ENCODE data around the gene GM2A. TPM values are rescaled to one million over a fixed set of nuclear protein-coding genes. Genes with fewer than 3 reads are reported as not detected.

GM2A gene
- total RNA-seq, 2 donors from 2014 or later, result 19.4 to 28.2 TPM

- Mint-ChIP-seq H3K27me3 (ENCODE audit: low read depth) (no peaks in the 10 kb centered on the region), H3K27ac (peak overlapping the region; percentile 84), H3K4me3 (peak overlapping the region; percentile 80 to 95), H3K4me1 (ENCODE audit: low read depth) (peaks cover 81% of the 10 kb centered on the region), H3K36me3 (ENCODE audit: insufficient read depth in 2 of 2) (peaks cover 5 to 6% of the 10 kb centered on the region in 2 donors), H3K9me3 (no peaks in the 10 kb centered on the region)
- ATAC-seq (replicated peaks in 1 of 2) (peak; percentile 35 to 51), DNase-seq (no peak)
Measured at GRCh38 chr5:151221574-151221973, 31.4 kb upstream of the GM2A start.

- peaks cover 5 to 6% of the 10 kb centered on the region in 2 donors for H3K36me3 Mint-ChIP-seq (ENCODE audit: insufficient read depth in 2 of 2)
- H3K9me3 Mint-ChIP-seq, result no peaks in the 10 kb centered on the region
- DNase-seq (no peak), ATAC-seq (replicated peaks in 1 of 2) (peak; percentile 22 to 29)
- peak overlapping the region; percentile 80 to 95 for H3K4me3 Mint-ChIP-seq
- H3K27ac Mint-ChIP-seq, result peak overlapping the region; percentile 84
- peaks cover 75% of the 10 kb centered on the region for H3K4me1 Mint-ChIP-seq (ENCODE audit: low read depth)
- no peaks in the 10 kb centered on the region for H3K27me3 Mint-ChIP-seq (ENCODE audit: low read depth)
Measured at GRCh38 chr5:151222054-151222789, 30.8 kb upstream of the GM2A start.

- Mint-ChIP-seq H3K27ac (peak overlapping the region; percentile 84), H3K36me3 (ENCODE audit: insufficient read depth in 2 of 2) (peaks cover 5% of the 10 kb centered on the region in 2 donors), H3K4me1 (ENCODE audit: low read depth) (peaks cover 68% of the 10 kb centered on the region), H3K4me3 (peak overlapping the region; percentile 80 to 95), H3K9me3 (no peaks in the 10 kb centered on the region), H3K27me3 (ENCODE audit: low read depth) (no peaks in the 10 kb centered on the region)
- DNase-seq, result peak; percentile 71 to 74
- peak; percentile 81 to 85 for ATAC-seq (replicated peaks in 1 of 2)
Measured at GRCh38 chr5:151222790-151223446, 30.1 kb upstream of the GM2A start.

DNA sequence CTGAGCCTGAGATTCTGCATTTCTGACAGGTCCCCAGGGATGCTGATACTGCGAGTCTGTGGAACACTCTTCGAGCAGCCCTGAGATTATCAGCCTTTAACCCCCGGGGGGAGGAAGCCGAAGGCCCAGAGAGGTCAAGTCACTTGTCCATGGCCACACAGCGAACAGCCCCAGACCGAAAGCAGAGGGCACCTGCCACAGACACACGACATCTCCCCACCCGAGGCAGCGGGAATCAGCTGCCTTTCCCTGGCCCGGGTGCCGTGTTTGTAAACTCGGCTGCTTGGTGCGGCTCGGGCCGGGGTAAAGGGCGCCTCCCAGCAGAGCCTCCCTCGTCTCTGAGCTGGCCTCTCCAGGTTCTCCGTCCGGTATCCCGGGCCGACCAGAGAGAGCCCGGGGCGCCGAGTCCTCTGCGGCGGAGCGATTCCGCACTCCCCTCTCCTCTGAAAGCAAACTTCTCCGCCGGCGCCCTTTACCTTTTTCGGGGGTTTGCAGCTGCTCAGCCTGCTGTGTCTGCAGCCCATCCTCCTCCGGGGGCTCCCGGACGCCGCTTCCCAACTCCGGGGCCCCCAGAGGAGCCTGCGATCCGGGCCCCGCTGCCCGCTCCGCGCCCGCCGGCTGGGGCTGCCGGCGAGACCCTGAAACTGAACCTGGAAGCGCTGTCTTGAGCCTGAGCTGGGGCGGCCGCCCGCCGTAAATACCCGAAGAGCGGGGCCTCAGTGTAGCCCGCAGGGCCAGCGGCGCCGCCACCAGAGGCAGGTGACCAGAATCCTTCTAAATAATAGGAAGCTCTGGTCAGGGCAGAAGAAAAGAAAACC lies 29.3 kb upstream of the GM2A start, which contains the start of gene CCDC69:
TSS of gene CCDC69 (minus strand) at position 646 of the 818 bp plus-strand sequence. CDS start at position 524, 122 bp downstream.
- DNase-seq, result peak; percentile 72 to 78
- H3K27me3 Mint-ChIP-seq (ENCODE audit: low read depth), result no peaks in the 10 kb centered on the region
- H3K4me1 Mint-ChIP-seq (ENCODE audit: low read depth), result peaks cover 61% of the 10 kb centered on the region
- H3K36me3 Mint-ChIP-seq (ENCODE audit: insufficient read depth in 2 of 2), result peaks cover 5% of the 10 kb centered on the region in 2 donors
- peak within 1 kb of the TSS; percentile 84 for H3K27ac Mint-ChIP-seq
- no peaks in the 10 kb centered on the region for H3K9me3 Mint-ChIP-seq
- peak within 1 kb of the TSS; percentile 80 to 95 for H3K4me3 Mint-ChIP-seq
- ATAC-seq (replicated peaks in 1 of 2), result peak; percentile 72 to 79

- peaks cover 5% of the 10 kb centered on the region in 2 donors for H3K36me3 Mint-ChIP-seq (ENCODE audit: insufficient read depth in 2 of 2)
- no peak for ATAC-seq (replicated peaks in 1 of 2)
- DNase-seq, result no peak
- H3K4me1 Mint-ChIP-seq (ENCODE audit: low read depth), result peaks cover 54% of the 10 kb centered on the region
- peak overlapping the region; percentile 84 for H3K27ac Mint-ChIP-seq
- no peaks in the 10 kb centered on the region for H3K27me3 Mint-ChIP-seq (ENCODE audit: low read depth)
- H3K9me3 Mint-ChIP-seq, result no peaks in the 10 kb centered on the region
- H3K4me3 Mint-ChIP-seq, result peak overlapping the region; percentile 80 to 95
Measured at GRCh38 chr5:151224372-151224771, 28.6 kb upstream of the GM2A start.

DNA sequence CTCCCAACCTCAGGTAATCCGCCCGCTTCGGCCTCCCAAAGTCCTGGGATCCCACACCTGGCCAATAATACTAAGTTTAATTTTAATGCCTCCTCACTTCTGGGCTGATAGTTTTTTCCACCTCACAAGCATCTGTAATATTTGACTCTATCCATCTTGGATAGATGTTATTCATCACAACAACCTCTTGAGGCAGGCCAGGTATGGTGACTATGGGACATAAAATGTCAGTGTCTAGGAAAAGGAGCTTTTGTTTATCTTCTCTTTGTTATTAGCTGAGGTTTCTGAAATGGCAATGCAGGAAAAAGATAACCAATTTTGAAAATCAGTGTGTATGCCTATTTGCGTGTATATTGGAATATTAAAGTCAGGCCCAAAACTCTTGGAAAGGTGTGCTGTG lies 27.9 kb upstream of the GM2A start:
- no peaks in the 10 kb centered on the region for H3K9me3 Mint-ChIP-seq
- H3K27me3 Mint-ChIP-seq (ENCODE audit: low read depth), result no peaks in the 10 kb centered on the region
- H3K4me3 Mint-ChIP-seq, result peak overlapping the region; percentile 52 to 95
- H3K27ac Mint-ChIP-seq, result peak overlapping the region; percentile 64
- H3K36me3 Mint-ChIP-seq (ENCODE audit: insufficient read depth in 2 of 2), result peaks cover 5% of the 10 kb centered on the region in 2 donors
- no peak for ATAC-seq (replicated peaks in 1 of 2)
- DNase-seq, result no peak
- peaks cover 47% of the 10 kb centered on the region for H3K4me1 Mint-ChIP-seq (ENCODE audit: low read depth)

DNA sequence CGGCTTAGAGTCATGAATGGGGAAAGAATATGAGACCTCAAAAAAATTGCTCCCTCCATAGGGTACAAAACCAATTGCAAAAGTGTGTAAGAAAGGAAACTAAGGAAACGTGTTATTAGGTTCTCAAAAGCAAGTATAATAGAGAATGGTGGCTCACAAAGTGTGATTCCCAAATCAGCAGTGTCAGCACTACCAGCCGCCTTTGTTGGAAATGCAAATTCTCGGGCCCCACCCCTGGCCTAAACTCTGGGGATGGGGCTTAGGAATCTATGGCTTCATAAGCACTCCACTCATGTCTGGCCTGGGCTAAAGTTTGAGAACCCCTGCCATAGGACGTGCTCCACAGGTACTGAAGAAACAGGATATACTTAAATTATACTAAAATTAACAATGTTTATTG lies 27.5 kb upstream of the GM2A start:
- Mint-ChIP-seq H3K27me3 (ENCODE audit: low read depth) (no peaks in the 10 kb centered on the region), H3K4me3 (peak overlapping the region; percentile 52 to 95), H3K4me1 (ENCODE audit: low read depth) (peaks cover 43% of the 10 kb centered on the region), H3K36me3 (ENCODE audit: insufficient read depth in 2 of 2) (peaks cover 5% of the 10 kb centered on the region in 2 donors), H3K9me3 (no peaks in the 10 kb centered on the region), H3K27ac (peak overlapping the region; percentile 64)
- DNase-seq, result no peak
- no peak for ATAC-seq (replicated peaks in 1 of 2)

- Mint-ChIP-seq H3K36me3 (ENCODE audit: insufficient read depth in 2 of 2) (no peaks in the 10 kb centered on the region), H3K27me3 (ENCODE audit: low read depth) (no peaks in the 10 kb centered on the region), H3K9me3 (no peaks in the 10 kb centered on the region), H3K27ac (no peak overlapping the region), H3K4me1 (ENCODE audit: low read depth) (peaks cover 18% of the 10 kb centered on the region), H3K4me3 (no peak overlapping the region)
- DNase-seq (no peak), ATAC-seq (replicated peaks in 1 of 2) (no peak)
Measured at GRCh38 chr5:151227918-151228447, 25.0 kb upstream of the GM2A start.

DNA sequence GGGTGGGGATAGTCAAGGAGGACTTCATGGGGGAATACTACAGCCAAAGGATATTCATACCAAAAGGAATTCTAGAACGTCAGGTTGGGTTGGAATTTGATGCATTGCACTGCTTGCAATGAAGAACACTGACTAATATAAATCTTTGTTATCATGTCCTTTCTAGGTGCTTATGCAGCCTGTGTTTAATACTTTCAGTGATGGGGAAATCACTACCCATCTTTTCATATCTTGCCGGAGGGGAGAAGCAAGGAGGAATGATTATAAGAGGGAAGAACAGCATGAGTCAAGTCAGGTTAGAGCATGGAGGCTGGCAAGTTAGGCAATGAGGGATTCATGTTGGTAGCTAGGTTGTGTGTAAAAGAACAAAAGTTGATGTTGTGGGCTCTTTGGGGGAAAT lies 24.0 kb upstream of the GM2A start:
- DNase-seq (no peak), ATAC-seq (replicated peaks in 1 of 2) (no peak)
- Mint-ChIP-seq H3K4me1 (ENCODE audit: low read depth) (peaks cover 16% of the 10 kb centered on the region), H3K4me3 (no peak overlapping the region), H3K36me3 (ENCODE audit: insufficient read depth in 2 of 2) (no peaks in the 10 kb centered on the region), H3K27ac (no peak overlapping the region), H3K9me3 (no peaks in the 10 kb centered on the region), H3K27me3 (ENCODE audit: low read depth) (no peaks in the 10 kb centered on the region)

GRCh38 chr5:151230048-151230680 lies 22.8 kb upstream of the GM2A start:
- Mint-ChIP-seq H3K27me3 (ENCODE audit: low read depth) (no peaks in the 10 kb centered on the region), H3K4me1 (ENCODE audit: low read depth) (peaks cover 16% of the 10 kb centered on the region), H3K4me3 (no peak overlapping the region), H3K36me3 (ENCODE audit: insufficient read depth in 2 of 2) (no peaks in the 10 kb centered on the region), H3K9me3 (no peaks in the 10 kb centered on the region), H3K27ac (no peak overlapping the region)
- no peak for DNase-seq
- ATAC-seq (replicated peaks in 1 of 2), result no peak

DNA sequence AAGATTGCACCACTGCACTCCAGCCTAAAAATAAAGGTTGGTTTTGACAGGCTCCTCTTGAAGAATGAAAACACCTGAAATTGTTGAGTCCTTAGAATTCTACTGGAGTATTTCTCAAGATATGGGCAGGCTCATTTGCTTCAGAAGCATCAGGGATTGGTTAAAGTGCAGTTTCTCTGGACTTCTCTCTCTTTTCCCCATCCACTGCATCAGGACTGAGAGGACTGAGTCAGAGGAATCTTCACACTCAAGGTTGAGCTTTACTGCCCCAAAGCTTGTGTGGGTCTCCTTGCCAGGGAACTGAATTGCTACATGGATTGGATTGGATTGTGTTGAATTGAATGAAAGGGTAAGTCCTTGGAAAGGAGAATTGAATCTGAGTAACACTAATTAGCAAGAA lies 21.6 kb upstream of the GM2A start:
- Mint-ChIP-seq H3K36me3 (ENCODE audit: insufficient read depth in 2 of 2) (no peaks in the 10 kb centered on the region), H3K27me3 (ENCODE audit: low read depth) (no peaks in the 10 kb centered on the region), H3K9me3 (no peaks in the 10 kb centered on the region), H3K27ac (no peak overlapping the region), H3K4me3 (no peak overlapping the region), H3K4me1 (ENCODE audit: low read depth) (peaks cover 12% of the 10 kb centered on the region)
- DNase-seq (no peak), ATAC-seq (replicated peaks in 1 of 2) (no peak)

- Mint-ChIP-seq H3K4me1 (ENCODE audit: low read depth) (peaks cover 12% of the 10 kb centered on the region), H3K27me3 (ENCODE audit: low read depth) (no peaks in the 10 kb centered on the region), H3K36me3 (ENCODE audit: insufficient read depth in 2 of 2) (no peaks in the 10 kb centered on the region), H3K4me3 (no peak overlapping the region), H3K27ac (no peak overlapping the region), H3K9me3 (no peaks in the 10 kb centered on the region)
- DNase-seq (no peak), ATAC-seq (replicated peaks in 1 of 2) (no peak)
Measured at GRCh38 chr5:151233616-151234085, 19.3 kb upstream of the GM2A start.

All from activated T-cell treated with anti-CD3 and anti-CD28 coated beads, Interleukin-2, amount 50 U/mL, for 72 hours (primary cell).